ENCODE results near the gene MINDY4. TPM values are rescaled to one million over a fixed set of nuclear protein-coding genes. Genes with fewer than 3 reads are reported as not detected.

The MINDY4 gene
- total and polyA plus RNA-seq, 2 donors = 5.6 to 12.8 TPM

GRCh38 chr7:30844483-30844874 is 73.3 kb downstream of the MINDY4 start:
- no peak overlapping the region for H3K4me3 ChIP-seq (ENCODE audit: low read depth, low read length)
- no peaks in the 10 kb centered on the region for H3K36me3 ChIP-seq (ENCODE audit: insufficient read depth)
- no peak for DNase-seq (ENCODE audit: extremely low spot score)
- H3K4me1 ChIP-seq (ENCODE audit: insufficient read depth) = no peaks in the 10 kb centered on the region
- no peak overlapping the region for H3K27ac ChIP-seq (ENCODE audit: low read depth)
- 84% methylated on average over 4 of the region's 4 CpGs for WGBS

GRCh38 chr7:30844916-30845315 is 73.7 kb downstream of the MINDY4 start:
- H3K36me3 ChIP-seq (ENCODE audit: insufficient read depth) = no peaks in the 10 kb centered on the region
- WGBS = 82% methylated on average over 3 of the region's 3 CpGs
- DNase-seq (ENCODE audit: extremely low spot score) = no peak
- no peaks in the 10 kb centered on the region for H3K4me1 ChIP-seq (ENCODE audit: insufficient read depth)
- no peak overlapping the region for H3K4me3 ChIP-seq (ENCODE audit: low read depth, low read length)
- H3K27ac ChIP-seq (ENCODE audit: low read depth) = no peak overlapping the region

GRCh38 chr7:30845426-30846135 is 74.4 kb downstream of the MINDY4 start:
- no peak overlapping the region for H3K4me3 ChIP-seq (ENCODE audit: low read depth, low read length)
- no peaks in the 10 kb centered on the region for H3K4me1 ChIP-seq (ENCODE audit: insufficient read depth)
- no peak for DNase-seq (ENCODE audit: extremely low spot score)
- H3K27ac ChIP-seq (ENCODE audit: low read depth) = peak overlapping the region; percentile 80
- whole genome bisulfite sequencing = 35% methylated on average over 15 of the region's 15 CpGs
- no peaks in the 10 kb centered on the region for H3K36me3 ChIP-seq (ENCODE audit: insufficient read depth)

- WGBS = 81% methylated on average over 6 of the region's 6 CpGs
- Histone ChIP-seq H3K4me1 (ENCODE audit: insufficient read depth) (no peaks in the 10 kb centered on the region), H3K36me3 (ENCODE audit: insufficient read depth) (no peaks in the 10 kb centered on the region), H3K4me3 (ENCODE audit: low read depth, low read length) (no peak overlapping the region), H3K27ac (ENCODE audit: low read depth) (no peak overlapping the region)
- peak; percentile 65 for DNase-seq (ENCODE audit: extremely low spot score)
These were observed 75.2 kb downstream of the MINDY4 start for GRCh38 chr7:30846378-30846777.

GRCh38 chr7:30848121-30848855 is 77.1 kb downstream of the MINDY4 start:
- Histone ChIP-seq H3K36me3 (ENCODE audit: insufficient read depth) (no peaks in the 10 kb centered on the region), H3K4me1 (ENCODE audit: insufficient read depth) (no peaks in the 10 kb centered on the region), H3K27ac (ENCODE audit: low read depth) (no peak overlapping the region), H3K4me3 (ENCODE audit: low read depth, low read length) (no peak overlapping the region)
- no peak for DNase-seq (ENCODE audit: extremely low spot score)
- WGBS = 88% methylated on average over 7 of the region's 7 CpGs

- DNase-seq (ENCODE audit: extremely low spot score) = no peak
- Histone ChIP-seq H3K36me3 (ENCODE audit: insufficient read depth) (no peaks in the 10 kb centered on the region), H3K27ac (ENCODE audit: low read depth) (no peak overlapping the region), H3K4me3 (ENCODE audit: low read depth, low read length) (no peak overlapping the region), H3K4me1 (ENCODE audit: insufficient read depth) (no peaks in the 10 kb centered on the region)
- WGBS = 59% methylated on average over 4 of the region's 4 CpGs
These were observed 78.3 kb downstream of the MINDY4 start for GRCh38 chr7:30849565-30849964.

- WGBS = 96% methylated on average over 17 of the region's 17 CpGs
- Histone ChIP-seq H3K27ac (ENCODE audit: low read depth) (no peak overlapping the region), H3K36me3 (ENCODE audit: insufficient read depth) (no peaks in the 10 kb centered on the region), H3K4me1 (ENCODE audit: insufficient read depth) (no peaks in the 10 kb centered on the region), H3K4me3 (ENCODE audit: low read depth, low read length) (no peak overlapping the region)
- DNase-seq (ENCODE audit: extremely low spot score) = no peak
These were observed 79.2 kb downstream of the MINDY4 start for GRCh38 chr7:30850426-30850825.

GRCh38 chr7:30851651-30852307 is 80.6 kb downstream of the MINDY4 start:
- no peak for DNase-seq (ENCODE audit: extremely low spot score)
- H3K36me3 ChIP-seq (ENCODE audit: insufficient read depth) = no peaks in the 10 kb centered on the region
- 40% methylated on average over 12 of the region's 12 CpGs for WGBS
- H3K4me1 ChIP-seq (ENCODE audit: insufficient read depth) = no peaks in the 10 kb centered on the region
- H3K4me3 ChIP-seq (ENCODE audit: low read depth, low read length) = no peak overlapping the region
- H3K27ac ChIP-seq (ENCODE audit: low read depth) = peak overlapping the region; percentile 78

GRCh38 chr7:30852308-30852684 is 81.1 kb downstream of the MINDY4 start:
- Histone ChIP-seq H3K27ac (ENCODE audit: low read depth) (peak overlapping the region; percentile 59), H3K4me3 (ENCODE audit: low read depth, low read length) (no peak overlapping the region), H3K36me3 (ENCODE audit: insufficient read depth) (no peaks in the 10 kb centered on the region), H3K4me1 (ENCODE audit: insufficient read depth) (no peaks in the 10 kb centered on the region)
- WGBS = 27% methylated on average over 4 of the region's 4 CpGs
- DNase-seq (ENCODE audit: extremely low spot score) = no peak

- no peaks in the 10 kb centered on the region for H3K4me1 ChIP-seq (ENCODE audit: insufficient read depth)
- no peak overlapping the region for H3K4me3 ChIP-seq (ENCODE audit: low read depth, low read length)
- no peaks in the 10 kb centered on the region for H3K36me3 ChIP-seq (ENCODE audit: insufficient read depth)
- no peak for DNase-seq (ENCODE audit: extremely low spot score)
- no peak overlapping the region for H3K27ac ChIP-seq (ENCODE audit: low read depth)
- 85% methylated on average over 11 of the region's 11 CpGs for WGBS
These were observed 81.6 kb downstream of the MINDY4 start for GRCh38 chr7:30852744-30853288.

GRCh38 chr7:30853576-30853975 is 82.4 kb downstream of the MINDY4 start:
- no peak overlapping the region for H3K27ac ChIP-seq (ENCODE audit: low read depth)
- 81% methylated on average over 3 of the region's 3 CpGs for WGBS
- DNase-seq (ENCODE audit: extremely low spot score) = no peak
- H3K36me3 ChIP-seq (ENCODE audit: insufficient read depth) = no peaks in the 10 kb centered on the region
- no peak overlapping the region for H3K4me3 ChIP-seq (ENCODE audit: low read depth, low read length)
- no peaks in the 10 kb centered on the region for H3K4me1 ChIP-seq (ENCODE audit: insufficient read depth)

GRCh38 chr7:30855936-30856335 is 84.7 kb downstream of the MINDY4 start:
- DNase-seq (ENCODE audit: extremely low spot score) = no peak
- no peaks in the 10 kb centered on the region for H3K4me1 ChIP-seq (ENCODE audit: insufficient read depth)
- no peaks in the 10 kb centered on the region for H3K36me3 ChIP-seq (ENCODE audit: insufficient read depth)
- no peak overlapping the region for H3K27ac ChIP-seq (ENCODE audit: low read depth)
- no peak overlapping the region for H3K4me3 ChIP-seq (ENCODE audit: low read depth, low read length)
- WGBS = 95% methylated on average over 3 of the region's 3 CpGs

GRCh38 chr7:30858576-30858975 is 87.4 kb downstream of the MINDY4 start:
- H3K4me1 ChIP-seq (ENCODE audit: insufficient read depth) = no peaks in the 10 kb centered on the region
- no peak overlapping the region for H3K27ac ChIP-seq (ENCODE audit: low read depth)
- no peaks in the 10 kb centered on the region for H3K36me3 ChIP-seq (ENCODE audit: insufficient read depth)
- no peak overlapping the region for H3K4me3 ChIP-seq (ENCODE audit: low read depth, low read length)
- no peak for DNase-seq (ENCODE audit: extremely low spot score)
- 96% methylated on average over 2 of the region's 2 CpGs for WGBS
